HepG2 (cell line): ENCODE data around the gene SMC1A. TPM values are rescaled to one million over a fixed set of nuclear protein-coding genes. Genes with fewer than 3 reads are reported as not detected.
A peak's percentile ranks its signal among the peaks of the same experiment; 100 is the strongest.

Source experiments
- ARID3A ChIP-seq: IDR thresholded peaks from 2 replicates; pipeline ENCODE4 v1.6.1; 2012; ENCODE audit warnings: low read depth, low read length, improper control_type of control experiment
- CERS6 ChIP-seq: sonication (generic); formaldehyde crosslinking; IDR thresholded peaks from 2 replicates; pipeline ENCODE4 v1.5.0; 2020; ENCODE audit warnings: missing genetic modification reagents
- GABPB1 ChIP-seq: IDR thresholded peaks from 2 replicates; pipeline ENCODE4 v1.6.1; 2016; ENCODE audit warnings: mild to moderate bottlenecking, missing genetic modification reagents, moderate library complexity, missing compliant biosample characterization
- GTF3A ChIP-seq: sonication (generic); formaldehyde crosslinking; conservative IDR thresholded peaks from 2 replicates; pipeline ENCODE4 v1.4.0; 2020; ENCODE audit warnings: mild to moderate bottlenecking, missing genetic modification reagents
- HCFC1 ChIP-seq: fragments of 150-350 bp; IDR thresholded peaks from 2 replicates; pipeline ENCODE4 v1.6.1; 2014; ENCODE audit warnings: low read depth, low read length
- HINFP ChIP-seq: sonication (generic); formaldehyde crosslinking; IDR thresholded peaks from 2 replicates; pipeline ENCODE4 v1.4.0; 2020; ENCODE audit warnings: low read depth, mild to moderate bottlenecking, missing genetic modification reagents
- HMGA1 ChIP-seq: sonication (generic); formaldehyde crosslinking; conservative IDR thresholded peaks from 2 replicates; pipeline ENCODE4 v1.4.0; 2020; ENCODE audit warnings: missing genetic modification reagents
- JDP2 ChIP-seq: sonication (generic); formaldehyde crosslinking; IDR thresholded peaks from 2 replicates; pipeline ENCODE4 v1.8.1; 2022; ENCODE audit warnings: missing genetic modification reagents, borderline replicate concordance
- MBD4 ChIP-seq: IDR thresholded peaks from 2 replicates; pipeline ENCODE4 v1.6.1; 2012; ENCODE audit warnings: low read length, inconsistent platforms, borderline replicate concordance
- NCOR1 ChIP-seq: fragments of 200-600 bp; sonication (generic); IDR thresholded peaks from 2 replicates; pipeline ENCODE4 v1.7.0; 2017; ENCODE audit warnings: antibody characterized with exemption, low read length, borderline replicate concordance
- REPIN1 ChIP-seq: sonication (generic); formaldehyde crosslinking; IDR thresholded peaks from 2 replicates; pipeline ENCODE4 v1.8.0; 2022; ENCODE audit warnings: missing genetic modification reagents, low read depth, mild to moderate bottlenecking, borderline replicate concordance
- ZFP41 ChIP-seq: sonication (generic); formaldehyde crosslinking; IDR thresholded peaks from 2 replicates; pipeline ENCODE4 v1.4.0; 2020; ENCODE audit warnings: mild to moderate bottlenecking, missing genetic modification reagents, borderline replicate concordance
- ZNF136 ChIP-seq: sonication (generic); formaldehyde crosslinking; IDR thresholded peaks from 2 replicates; pipeline ENCODE4 v1.8.1; 2022; ENCODE audit warnings: low read depth, mild to moderate bottlenecking, moderate library complexity, missing genetic modification reagents
- ZNF335 ChIP-seq: sonication (generic); formaldehyde crosslinking; IDR thresholded peaks from 2 replicates; pipeline ENCODE4 v1.4.0; 2020; ENCODE audit warnings: missing genetic modification reagents
- ZNF468 ChIP-seq: sonication (generic); formaldehyde crosslinking; IDR thresholded peaks from 2 replicates; pipeline ENCODE4 v1.8.0; 2022; ENCODE audit warnings: mild to moderate bottlenecking, moderate library complexity, missing genetic modification reagents
- ZNF546 ChIP-seq: sonication (generic); formaldehyde crosslinking; conservative IDR thresholded peaks from 2 replicates; pipeline ENCODE4 v1.8.1; 2023; ENCODE audit warnings: mild to moderate bottlenecking, missing genetic modification reagents
- ZNF75D ChIP-seq: sonication (generic); formaldehyde crosslinking; IDR thresholded peaks from 2 replicates; pipeline ENCODE4 v1.8.1; 2023; ENCODE audit warnings: missing genetic modification reagents, mild to moderate bottlenecking, borderline replicate concordance
- ZNF879 ChIP-seq: sonication (generic); formaldehyde crosslinking; IDR thresholded peaks from 2 replicates; pipeline ENCODE4 v1.8.1; 2023; ENCODE audit warnings: missing genetic modification reagents
- polyA plus RNA-seq, 8 experiments: library from polyadenylated mRNA; depleted of rRNA in 3 of 8; stranded (reverse) in 7 of 8; unstranded in 1 of 8; fragments of >200 nt; fragmentation: Illumina TruSeq in 4 of 8; extraction: Trizol in 4 of 8; gene quantifications; 2 replicates each; pipeline versions ENCODE4 v1.2.1 to v1.2.3, GENCODE V29; 2011 to 2016; ENCODE audit warnings: low read depth in 4 of 8, missing spikeins in 1 of 8, mixed read lengths in 1 of 8; ENCODE audit not compliant: insufficient read depth in 1 of 8
- total RNA-seq, 5 experiments: library from RNA; depleted of rRNA; stranded (reverse); fragments of >200 nt; fragmentation: Illumina TruSeq; extraction: Trizol; gene quantifications; 2 replicates each; pipeline ENCODE4 v1.2.3, GENCODE V29; 2016; ENCODE audit warnings: low read depth in 1 of 5
- TF ChIP-seq, protein P1 (sequence below): sonication (generic); formaldehyde crosslinking; IDR thresholded peaks from 2 replicates; pipeline ENCODE4 v1.4.0; 2020; ENCODE audit warnings: mild to moderate bottlenecking, missing genetic modification reagents
- TF ChIP-seq, protein P2 (sequence below): sonication (generic); formaldehyde crosslinking; IDR thresholded peaks from 2 replicates; pipeline ENCODE4 v1.4.0; 2020; ENCODE audit warnings: missing genetic modification reagents
- TF ChIP-seq, protein P3 (sequence below): sonication (generic); formaldehyde crosslinking; IDR thresholded peaks from 2 replicates; pipeline ENCODE4 v1.4.0; 2020; ENCODE audit warnings: missing genetic modification reagents

Gene SMC1A
- total and polyA plus RNA-seq, 2 of the 13 experiments (the other 11 are each of a cell fraction or from before 2014, with no cell fraction given) = 9.4 to 46.6 TPM

- 0 out of 2 replicates have a peak, but pooled peaks have one; percentile 17 for TF ChIP-seq ZNF335 (CRISPR knock-in tag)
- TF ChIP-seq ARID3A = no peak
- no peak for TF ChIP-seq ZNF879 (CRISPR knock-in tag)
- TF ChIP-seq REPIN1 = no peak
- TF ChIP-seq ZNF468 (CRISPR knock-in tag) = no peak
- TF ChIP-seq HMGA1 (CRISPR knock-in tag) = no peak
- no peak for TF ChIP-seq MBD4
- TF ChIP-seq ZNF136 (CRISPR knock-in tag) = no peak
- TF ChIP-seq HINFP = no peak
- TF ChIP-seq GABPB1 (CRISPR knock-in tag) = peak; percentile 83
- no peak for TF ChIP-seq CERS6
- no peak for TF ChIP-seq ZFP41 (CRISPR knock-in tag)
- TF ChIP-seq GTF3A (CRISPR knock-in tag) = no peak
- no peak for TF ChIP-seq ZNF75D (CRISPR knock-in tag)
- TF ChIP-seq, protein P1, sequence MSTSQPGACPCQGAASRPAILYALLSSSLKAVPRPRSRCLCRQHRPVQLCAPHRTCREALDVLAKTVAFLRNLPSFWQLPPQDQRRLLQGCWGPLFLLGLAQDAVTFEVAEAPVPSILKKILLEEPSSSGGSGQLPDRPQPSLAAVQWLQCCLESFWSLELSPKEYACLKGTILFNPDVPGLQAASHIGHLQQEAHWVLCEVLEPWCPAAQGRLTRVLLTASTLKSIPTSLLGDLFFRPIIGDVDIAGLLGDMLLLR (CRISPR knock-in tag) = no peak; the same call in 1 of the 2 replicates
- peak; percentile 11; the same call in 1 of the 2 replicates for TF ChIP-seq HCFC1
- no peak for TF ChIP-seq ZNF546
- TF ChIP-seq, protein P2, sequence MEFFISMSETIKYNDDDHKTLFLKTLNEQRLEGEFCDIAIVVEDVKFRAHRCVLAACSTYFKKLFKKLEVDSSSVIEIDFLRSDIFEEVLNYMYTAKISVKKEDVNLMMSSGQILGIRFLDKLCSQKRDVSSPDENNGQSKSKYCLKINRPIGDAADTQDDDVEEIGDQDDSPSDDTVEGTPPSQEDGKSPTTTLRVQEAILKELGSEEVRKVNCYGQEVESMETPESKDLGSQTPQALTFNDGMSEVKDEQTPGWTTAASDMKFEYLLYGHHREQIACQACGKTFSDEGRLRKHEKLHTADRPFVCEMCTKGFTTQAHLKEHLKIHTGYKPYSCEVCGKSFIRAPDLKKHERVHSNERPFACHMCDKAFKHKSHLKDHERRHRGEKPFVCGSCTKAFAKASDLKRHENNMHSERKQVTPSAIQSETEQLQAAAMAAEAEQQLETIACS (CRISPR knock-in tag) = no peak
- no peak for TF ChIP-seq NCOR1
- no peak for TF ChIP-seq JDP2 (CRISPR knock-in tag)
- TF ChIP-seq, protein P3, sequence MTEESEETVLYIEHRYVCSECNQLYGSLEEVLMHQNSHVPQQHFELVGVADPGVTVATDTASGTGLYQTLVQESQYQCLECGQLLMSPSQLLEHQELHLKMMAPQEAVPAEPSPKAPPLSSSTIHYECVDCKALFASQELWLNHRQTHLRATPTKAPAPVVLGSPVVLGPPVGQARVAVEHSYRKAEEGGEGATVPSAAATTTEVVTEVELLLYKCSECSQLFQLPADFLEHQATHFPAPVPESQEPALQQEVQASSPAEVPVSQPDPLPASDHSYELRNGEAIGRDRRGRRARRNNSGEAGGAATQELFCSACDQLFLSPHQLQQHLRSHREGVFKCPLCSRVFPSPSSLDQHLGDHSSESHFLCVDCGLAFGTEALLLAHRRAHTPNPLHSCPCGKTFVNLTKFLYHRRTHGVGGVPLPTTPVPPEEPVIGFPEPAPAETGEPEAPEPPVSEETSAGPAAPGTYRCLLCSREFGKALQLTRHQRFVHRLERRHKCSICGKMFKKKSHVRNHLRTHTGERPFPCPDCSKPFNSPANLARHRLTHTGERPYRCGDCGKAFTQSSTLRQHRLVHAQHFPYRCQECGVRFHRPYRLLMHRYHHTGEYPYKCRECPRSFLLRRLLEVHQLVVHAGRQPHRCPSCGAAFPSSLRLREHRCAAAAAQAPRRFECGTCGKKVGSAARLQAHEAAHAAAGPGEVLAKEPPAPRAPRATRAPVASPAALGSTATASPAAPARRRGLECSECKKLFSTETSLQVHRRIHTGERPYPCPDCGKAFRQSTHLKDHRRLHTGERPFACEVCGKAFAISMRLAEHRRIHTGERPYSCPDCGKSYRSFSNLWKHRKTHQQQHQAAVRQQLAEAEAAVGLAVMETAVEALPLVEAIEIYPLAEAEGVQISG (CRISPR knock-in tag) = peak; percentile 46; the same call in 1 of the 2 replicates
These were observed at the start of gene SMC1A (continued) for GRCh38 chrX:53422086-53422860.
